ENCODE measurements around the gene KLHL26.

KLHL26 gene

DNA sequence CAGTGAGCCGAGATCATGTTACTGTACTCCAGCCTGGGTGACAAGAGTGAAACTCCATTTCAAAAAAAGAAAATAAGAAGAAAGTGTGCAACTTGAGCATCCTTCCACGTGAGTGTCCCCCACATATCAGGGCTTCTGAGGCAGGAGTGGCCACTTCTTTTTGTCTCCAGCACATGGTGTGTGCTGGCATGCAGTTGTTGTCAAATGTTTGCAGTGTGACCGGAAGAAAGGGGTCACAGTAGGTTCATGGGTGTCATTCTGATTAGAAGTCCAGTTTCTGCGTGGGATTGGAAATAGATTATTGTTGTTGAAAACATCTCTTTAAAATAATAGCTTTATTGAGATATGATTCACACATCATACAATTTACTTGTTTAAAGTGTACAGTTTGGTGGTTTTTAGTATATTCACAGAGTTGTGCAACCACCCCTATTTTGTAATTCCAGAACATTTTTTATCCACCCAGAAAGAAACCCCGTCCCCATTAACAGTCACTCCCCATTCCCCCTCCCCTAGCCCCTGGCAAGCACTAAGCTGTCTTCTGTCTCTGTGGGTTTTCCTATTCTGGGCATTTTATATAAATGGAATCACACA is 48.9 kb downstream of the KLHL26 start:
- TF ChIP-seq, protein P1, sequence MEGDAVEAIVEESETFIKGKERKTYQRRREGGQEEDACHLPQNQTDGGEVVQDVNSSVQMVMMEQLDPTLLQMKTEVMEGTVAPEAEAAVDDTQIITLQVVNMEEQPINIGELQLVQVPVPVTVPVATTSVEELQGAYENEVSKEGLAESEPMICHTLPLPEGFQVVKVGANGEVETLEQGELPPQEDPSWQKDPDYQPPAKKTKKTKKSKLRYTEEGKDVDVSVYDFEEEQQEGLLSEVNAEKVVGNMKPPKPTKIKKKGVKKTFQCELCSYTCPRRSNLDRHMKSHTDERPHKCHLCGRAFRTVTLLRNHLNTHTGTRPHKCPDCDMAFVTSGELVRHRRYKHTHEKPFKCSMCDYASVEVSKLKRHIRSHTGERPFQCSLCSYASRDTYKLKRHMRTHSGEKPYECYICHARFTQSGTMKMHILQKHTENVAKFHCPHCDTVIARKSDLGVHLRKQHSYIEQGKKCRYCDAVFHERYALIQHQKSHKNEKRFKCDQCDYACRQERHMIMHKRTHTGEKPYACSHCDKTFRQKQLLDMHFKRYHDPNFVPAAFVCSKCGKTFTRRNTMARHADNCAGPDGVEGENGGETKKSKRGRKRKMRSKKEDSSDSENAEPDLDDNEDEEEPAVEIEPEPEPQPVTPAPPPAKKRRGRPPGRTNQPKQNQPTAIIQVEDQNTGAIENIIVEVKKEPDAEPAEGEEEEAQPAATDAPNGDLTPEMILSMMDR (IDR thresholded peaks at IDR 0.05; ENCODE audit: low read depth, low read length) = no peak
- no peak overlapping the region for H3K4me3 ChIP-seq (replicated peaks in 1 of 2; ENCODE audit: low read depth in 2 of 2, low read length in 2 of 2)
- peak in 1 of 2 donors; percentile 6 for DNase-seq (ENCODE audit: low read depth in 2 of 2)

DNA sequence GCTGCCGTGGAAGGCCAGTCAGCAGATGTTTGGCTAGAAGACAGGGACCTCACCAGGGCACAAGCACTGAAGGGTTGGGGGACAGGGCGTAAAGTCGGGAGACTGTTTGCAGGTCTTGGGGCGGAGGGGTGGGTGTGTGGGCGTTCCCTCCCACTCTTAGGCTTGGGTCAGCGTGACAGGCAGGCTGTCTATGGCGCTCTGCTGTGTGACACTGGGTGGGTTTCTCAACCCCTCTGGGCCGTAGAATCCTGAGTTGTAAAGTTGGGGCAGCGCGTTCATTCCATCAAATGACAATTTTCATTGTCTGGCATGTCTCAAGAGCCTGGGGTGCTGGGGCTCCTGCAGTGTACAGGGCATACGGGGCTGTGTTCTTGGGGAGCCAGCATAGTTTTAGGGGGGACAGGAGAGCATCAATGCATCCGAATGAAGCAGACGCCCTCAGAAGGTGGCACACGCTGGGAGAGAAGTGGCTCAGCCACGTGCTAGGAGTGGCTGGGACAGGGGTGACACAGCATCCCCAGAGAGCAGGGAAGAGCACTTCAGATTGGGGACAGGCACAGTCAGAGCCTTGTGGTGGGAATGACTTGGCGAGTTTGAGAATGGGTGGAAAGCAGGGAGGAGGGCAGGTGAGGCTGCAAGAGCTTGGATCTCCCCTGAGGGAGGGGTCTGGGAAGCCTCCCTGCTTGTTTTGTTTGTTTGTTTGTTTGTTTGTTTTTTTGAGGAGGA is 51.1 kb downstream of the KLHL26 start:
- no peak overlapping the region for H3K4me3 ChIP-seq (replicated peaks in 1 of 2; ENCODE audit: low read depth in 2 of 2, low read length in 2 of 2)
- DNase-seq (ENCODE audit: low read depth in 2 of 2) = no peak
- TF ChIP-seq, protein P1 (IDR thresholded peaks at IDR 0.05; ENCODE audit: low read depth, low read length) = no peak

DNA sequence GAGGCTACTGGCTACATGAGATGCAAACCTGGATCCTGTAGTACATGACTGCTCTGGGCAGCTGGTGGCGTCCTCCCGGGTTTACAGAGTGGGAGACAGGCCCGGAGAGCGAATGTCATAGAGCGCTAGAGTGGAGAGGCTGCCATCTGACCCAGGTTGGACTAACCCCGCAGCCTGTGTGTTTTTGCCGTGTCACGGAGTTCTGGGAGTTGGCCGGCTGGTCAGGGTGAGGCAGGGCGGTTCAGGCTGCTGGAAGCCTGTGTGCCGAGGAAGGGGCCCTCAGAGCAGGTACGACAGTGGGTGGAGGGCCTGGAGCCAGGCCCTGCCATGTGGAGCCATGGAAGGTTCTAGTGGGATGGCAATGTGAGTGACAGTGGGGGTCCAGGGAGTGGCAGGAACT is 59.2 kb downstream of the KLHL26 start:
- no peak for DNase-seq (ENCODE audit: low read depth in 2 of 2)
- H3K4me3 ChIP-seq (replicated peaks in 1 of 2; ENCODE audit: low read depth in 2 of 2, low read length in 2 of 2) = no peak overlapping the region
- TF ChIP-seq, protein P1 (IDR thresholded peaks at IDR 0.05; ENCODE audit: low read depth, low read length) = no peak

DNA sequence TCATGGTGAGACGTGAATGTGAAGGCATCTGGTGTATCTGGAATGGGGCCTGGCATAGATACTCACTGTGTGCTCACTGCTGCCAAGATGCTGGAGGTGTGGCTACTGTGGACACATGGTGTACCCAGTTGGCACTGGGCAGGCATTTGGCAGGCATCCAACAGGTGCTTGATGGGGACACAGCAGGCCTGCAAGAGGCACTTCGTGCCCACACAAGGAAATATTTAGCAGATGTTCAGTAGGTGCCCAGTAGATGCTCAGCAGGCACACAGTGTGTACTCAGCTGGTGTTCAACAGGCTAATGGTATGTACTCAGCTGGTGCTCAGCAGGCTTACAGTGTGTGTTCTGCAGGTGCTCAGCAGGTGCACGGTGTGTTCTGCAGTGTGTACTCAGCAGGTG is 60.9 kb downstream of the KLHL26 start:
- TF ChIP-seq, protein P1 (IDR thresholded peaks at IDR 0.05; ENCODE audit: low read depth, low read length) = no peak
- H3K4me3 ChIP-seq (replicated peaks in 1 of 2; ENCODE audit: low read depth in 2 of 2, low read length in 2 of 2) = no peak overlapping the region
- no peak for DNase-seq (ENCODE audit: low read depth in 2 of 2)

DNA sequence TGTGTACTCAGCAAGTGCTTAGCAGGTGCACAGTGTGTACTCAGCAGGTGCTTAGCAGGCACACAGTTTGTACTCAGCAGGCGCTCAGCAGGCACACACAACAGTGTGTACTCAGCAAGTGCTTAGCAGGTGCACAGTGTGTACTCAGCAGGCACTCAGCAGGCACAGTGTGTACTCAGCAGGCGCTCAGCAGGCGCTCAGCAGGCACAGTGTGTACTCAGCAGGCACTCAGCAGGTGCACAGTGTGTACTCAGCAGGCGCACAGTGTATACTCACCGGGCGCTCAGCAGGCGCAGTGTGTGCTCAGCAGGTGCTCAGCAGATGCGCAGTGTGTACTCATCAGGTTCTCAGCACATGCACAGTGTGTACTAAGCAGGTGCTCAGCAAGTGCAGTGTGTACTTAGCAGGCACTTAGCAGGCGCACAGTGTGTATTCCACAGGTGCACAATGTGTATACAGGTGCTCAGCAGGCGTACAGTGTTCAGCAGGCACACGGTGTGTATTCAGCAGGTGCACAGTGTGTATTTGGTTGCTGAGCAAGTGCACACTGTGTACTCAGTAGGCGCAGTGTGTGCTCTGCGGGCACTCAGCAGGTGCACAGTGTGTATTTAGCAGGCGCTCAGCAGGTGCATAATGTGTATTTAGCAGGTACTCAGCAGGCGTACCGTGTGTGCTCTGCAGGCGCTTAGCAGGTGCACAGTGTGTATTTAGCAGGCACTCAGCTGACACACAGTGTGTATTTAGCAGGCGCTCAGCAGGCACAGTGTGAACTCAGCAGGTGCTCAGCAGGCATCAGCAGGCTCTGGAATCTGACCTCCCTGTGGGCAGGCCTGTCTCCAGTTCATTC is 61.7 kb downstream of the KLHL26 start:
- no peak overlapping the region for H3K4me3 ChIP-seq (replicated peaks in 1 of 2; ENCODE audit: low read depth in 2 of 2, low read length in 2 of 2)
- TF ChIP-seq, protein P1 (IDR thresholded peaks at IDR 0.05; ENCODE audit: low read depth, low read length) = no peak

DNA sequence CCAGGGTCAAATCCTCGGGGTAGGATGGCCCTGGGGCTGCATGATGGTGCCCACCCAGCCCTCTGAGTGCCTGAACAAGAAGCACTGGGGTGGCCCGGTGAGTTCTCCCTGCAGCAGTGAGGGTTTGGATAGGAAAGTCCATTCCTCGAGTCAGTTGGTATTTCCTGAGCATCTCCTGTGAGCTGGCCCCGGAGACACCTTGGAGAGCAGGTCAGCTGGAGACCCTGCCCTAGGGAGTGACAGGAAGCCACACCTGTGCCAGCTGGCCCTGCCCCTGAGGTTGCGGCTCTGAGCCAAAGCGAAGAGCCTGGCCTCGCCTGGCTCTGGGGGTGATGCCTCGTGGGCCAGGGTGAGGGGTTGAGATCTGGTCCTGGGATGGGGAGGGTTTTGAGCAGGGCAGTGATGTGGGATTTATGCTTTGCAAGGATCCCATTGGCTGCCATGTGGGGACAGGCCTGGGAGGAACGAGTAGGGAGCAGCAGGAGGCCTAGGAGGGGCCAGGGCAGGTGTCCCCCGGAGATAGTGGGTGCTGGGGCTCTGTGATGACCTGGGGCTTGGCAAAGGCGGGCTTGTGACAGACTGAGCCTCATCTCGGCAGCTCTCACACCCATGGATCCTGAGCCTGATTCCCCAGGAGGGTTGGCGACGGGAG is 62.7 kb downstream of the KLHL26 start:
- DNase-seq (ENCODE audit: low read depth in 2 of 2) = no peak
- TF ChIP-seq, protein P1 (IDR thresholded peaks at IDR 0.05; ENCODE audit: low read depth, low read length) = no peak
- no peak overlapping the region for H3K4me3 ChIP-seq (replicated peaks in 1 of 2; ENCODE audit: low read depth in 2 of 2, low read length in 2 of 2)

More for the DNA sequence above, 61.7 kb downstream of the KLHL26 start:
- DNase-seq (ENCODE audit: low read depth in 2 of 2) = no peak

All from cardiac fibroblast (primary cell).